ENCODE data around the gene TIMMDC1. TPM values are rescaled to one million over a fixed set of nuclear protein-coding genes. Genes with fewer than 3 reads are reported as not detected.

Gene TIMMDC1
- total RNA-seq, 1 experiment from 2014 or later = 121 TPM

DNA sequence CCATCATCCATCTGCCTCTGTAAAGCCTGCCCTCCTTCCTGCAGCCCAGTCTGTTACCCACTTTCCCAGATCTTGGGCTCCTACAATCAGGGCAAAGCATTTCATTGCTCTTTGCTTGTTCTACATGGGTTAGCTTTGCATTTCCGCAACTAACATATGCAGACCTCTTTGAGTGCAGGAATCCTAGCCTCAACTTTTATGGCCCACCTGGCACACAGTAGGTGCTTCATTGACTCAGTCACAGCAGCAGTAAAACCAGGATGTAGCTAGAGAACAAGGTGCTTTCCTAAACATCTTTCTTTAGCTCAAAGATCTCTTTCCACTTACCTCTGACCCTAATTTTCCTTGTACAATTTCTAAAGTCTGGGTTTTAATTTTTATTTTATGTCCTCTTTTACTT, 57.6 kb downstream of the TIMMDC1 start:
- no TSS peak for BruUV-seq (replicated peaks)
- H3K36me3 ChIP-seq (ENCODE audit: control insufficient read depth in 1 of 2, insufficient read depth in 2 of 2, low read length in 2 of 2) = no peaks in the 10 kb centered on the region
- H3K27me3 ChIP-seq (ENCODE audit: insufficient read depth, low read length) = no peaks in the 10 kb centered on the region
- no peak for TF ChIP-seq SIN3A (IDR thresholded peaks at IDR 0.05; ENCODE audit: low read depth)
- no peak for TF ChIP-seq POLR2A (IDR thresholded peaks at IDR 0.05; ENCODE audit: borderline replicate concordance, extremely low read depth, insufficient read depth, insufficient read length)
- TF ChIP-seq, protein P1, sequence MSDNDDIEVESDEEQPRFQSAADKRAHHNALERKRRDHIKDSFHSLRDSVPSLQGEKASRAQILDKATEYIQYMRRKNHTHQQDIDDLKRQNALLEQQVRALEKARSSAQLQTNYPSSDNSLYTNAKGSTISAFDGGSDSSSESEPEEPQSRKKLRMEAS (IDR thresholded peaks at IDR 0.05) = no peak
- TF ChIP-seq JUND (IDR thresholded peaks at IDR 0.05) = no peak
- TF ChIP-seq EZH2 (IDR thresholded peaks at IDR 0.05) = no peak
- TF ChIP-seq FOSL1 (IDR thresholded peaks at IDR 0.05; ENCODE audit: low read depth) = no peak
- no peak overlapping the region for H2AFZ ChIP-seq (ENCODE audit: low read depth, low read length, poor library complexity, severe bottlenecking)
- H3K9me2 ChIP-seq (ENCODE audit: insufficient read depth) = no peaks in the 10 kb centered on the region
- ATAC-seq (no peak), DNase-seq (ENCODE audit: low read depth, low spot score) (no peak)
- ChIA-PET POLR2A (no interaction called here), CTCF (no interaction called here), RAD21 (ENCODE audit: low non-redundant PET in 1 of 2, low total read pairs in 2 of 2, uncharacterized antibody in 2 of 2, unreplicated experiment in 2 of 2) (no interaction called here)
- no peak overlapping the region for H3K27ac ChIP-seq (ENCODE audit: low read depth, low read length)
- H3K4me2 ChIP-seq (ENCODE audit: low read length) = no peak overlapping the region
- no peak overlapping the region for H3K4me3 ChIP-seq (replicated peaks in 1 of 2; ENCODE audit: low read depth in 1 of 2, low read length in 2 of 2)
- H4K20me1 ChIP-seq (ENCODE audit: insufficient read depth) = no peaks in the 10 kb centered on the region
- intact Hi-C loops (cut with micrococcal nuclease) = no loop called here
- no peak overlapping the region for H3K9ac ChIP-seq (ENCODE audit: low read length)
- no peaks in the 10 kb centered on the region for H3K79me2 ChIP-seq (ENCODE audit: insufficient read depth, low read length)
- H3K9me3 ChIP-seq (ENCODE audit: control insufficient read depth in 1 of 2, insufficient read depth in 1 of 2, low read depth in 1 of 2, low read length in 2 of 2) = no peaks in the 10 kb centered on the region
- peaks cover 0 to 5% of the 10 kb centered on the region in 2 experiments; a peak in 1 of 4 replicates for H3K4me1 ChIP-seq (ENCODE audit: control insufficient read depth in 1 of 2, insufficient read depth in 2 of 2, low read length in 2 of 2)

DNA sequence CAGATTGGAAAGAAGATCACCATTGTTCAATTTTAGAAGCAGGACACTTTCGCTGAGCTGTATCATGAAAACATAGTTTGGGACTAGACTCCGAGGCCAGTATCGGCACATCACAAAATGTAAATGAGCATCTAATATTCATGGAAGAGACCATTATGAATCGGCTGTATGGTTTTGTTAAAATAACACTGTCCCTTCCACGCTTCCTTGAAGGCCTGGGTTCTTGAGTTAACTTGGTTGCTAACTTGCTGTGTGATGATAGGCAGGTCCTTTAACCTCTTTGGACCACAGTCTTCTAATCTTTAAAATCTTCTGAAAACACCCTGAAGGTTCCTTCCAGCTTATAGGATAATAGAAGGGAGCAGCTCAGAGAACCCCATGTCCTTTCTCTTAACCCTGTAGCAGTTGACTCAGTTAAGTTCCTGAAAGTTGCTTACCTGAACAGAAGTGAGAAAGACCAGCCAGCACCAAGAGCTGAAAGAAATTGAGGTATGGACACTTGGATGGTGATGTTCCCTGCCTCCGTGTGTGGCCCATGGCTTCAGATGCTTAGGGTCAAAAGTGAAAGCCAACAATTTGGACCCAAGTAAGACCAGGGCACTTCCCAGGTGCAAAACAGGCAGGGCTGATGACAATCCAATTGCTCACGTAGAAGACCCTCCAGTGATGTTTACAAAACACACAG, 59.0 kb downstream of the TIMMDC1 start:
- no peak overlapping the region for H3K9ac ChIP-seq (ENCODE audit: low read length)
- no peaks in the 10 kb centered on the region for H3K27me3 ChIP-seq (ENCODE audit: insufficient read depth, low read length)
- no peak overlapping the region for H3K4me2 ChIP-seq (ENCODE audit: low read length)
- DNase-seq (ENCODE audit: low read depth, low spot score) (no peak), ATAC-seq (no peak)
- no peaks in the 10 kb centered on the region for H4K20me1 ChIP-seq (ENCODE audit: insufficient read depth)
- no TSS peak for BruUV-seq (replicated peaks)
- H3K79me2 ChIP-seq (ENCODE audit: insufficient read depth, low read length) = no peaks in the 10 kb centered on the region
- ChIA-PET POLR2A (no interaction called here), CTCF (no interaction called here), RAD21 (ENCODE audit: low non-redundant PET in 1 of 2, low total read pairs in 2 of 2, uncharacterized antibody in 2 of 2, unreplicated experiment in 2 of 2) (no interaction called here)
- TF ChIP-seq SP1 (IDR thresholded peaks at IDR 0.05; ENCODE audit: low read depth) (no peak), EZH2 (IDR thresholded peaks at IDR 0.05) (no peak), POLR2AphosphoS5 (IDR thresholded peaks at IDR 0.05; ENCODE audit: low read depth, low read length) (no peak), RAD21 (IDR thresholded peaks at IDR 0.05; ENCODE audit: low read depth) (no peak), SRF (IDR thresholded peaks at IDR 0.05; ENCODE audit: low read depth) (no peak)
- no peak overlapping the region for H2AFZ ChIP-seq (ENCODE audit: low read depth, low read length, poor library complexity, severe bottlenecking)
- H3K9me2 ChIP-seq (ENCODE audit: insufficient read depth) = no peaks in the 10 kb centered on the region
- intact Hi-C loops (cut with micrococcal nuclease) = no loop called here
- peaks cover 0 to 5% of the 10 kb centered on the region in 2 experiments; a peak in 1 of 4 replicates for H3K4me1 ChIP-seq (ENCODE audit: control insufficient read depth in 1 of 2, insufficient read depth in 2 of 2, low read length in 2 of 2)
- no peaks in the 10 kb centered on the region for H3K9me3 ChIP-seq (ENCODE audit: control insufficient read depth in 1 of 2, insufficient read depth in 1 of 2, low read depth in 1 of 2, low read length in 2 of 2)
- no peaks in the 10 kb centered on the region for H3K36me3 ChIP-seq (ENCODE audit: control insufficient read depth in 1 of 2, insufficient read depth in 2 of 2, low read length in 2 of 2)
- H3K27ac ChIP-seq (ENCODE audit: low read depth, low read length) = no peak overlapping the region
- H3K4me3 ChIP-seq (replicated peaks in 1 of 2; ENCODE audit: low read depth in 1 of 2, low read length in 2 of 2) = no peak overlapping the region
